Stimulated activated CD8-positive, alpha-beta memory T cell treated with anti-CD3 and anti-CD28 coated beads, Interleukin-4, amount 100 ng/mL, for 24 hours (primary cell): Measurements from ENCODE around the gene TADA2A.

Source experiments
- DNase-seq: peaks from one replicate; pipeline ENCODE4 v3.0.0-alpha.2; 2020; ENCODE audit warnings: low read depth

TADA2A gene, protein sequence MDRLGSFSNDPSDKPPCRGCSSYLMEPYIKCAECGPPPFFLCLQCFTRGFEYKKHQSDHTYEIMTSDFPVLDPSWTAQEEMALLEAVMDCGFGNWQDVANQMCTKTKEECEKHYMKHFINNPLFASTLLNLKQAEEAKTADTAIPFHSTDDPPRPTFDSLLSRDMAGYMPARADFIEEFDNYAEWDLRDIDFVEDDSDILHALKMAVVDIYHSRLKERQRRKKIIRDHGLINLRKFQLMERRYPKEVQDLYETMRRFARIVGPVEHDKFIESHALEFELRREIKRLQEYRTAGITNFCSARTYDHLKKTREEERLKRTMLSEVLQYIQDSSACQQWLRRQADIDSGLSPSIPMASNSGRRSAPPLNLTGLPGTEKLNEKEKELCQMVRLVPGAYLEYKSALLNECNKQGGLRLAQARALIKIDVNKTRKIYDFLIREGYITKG

DNA sequence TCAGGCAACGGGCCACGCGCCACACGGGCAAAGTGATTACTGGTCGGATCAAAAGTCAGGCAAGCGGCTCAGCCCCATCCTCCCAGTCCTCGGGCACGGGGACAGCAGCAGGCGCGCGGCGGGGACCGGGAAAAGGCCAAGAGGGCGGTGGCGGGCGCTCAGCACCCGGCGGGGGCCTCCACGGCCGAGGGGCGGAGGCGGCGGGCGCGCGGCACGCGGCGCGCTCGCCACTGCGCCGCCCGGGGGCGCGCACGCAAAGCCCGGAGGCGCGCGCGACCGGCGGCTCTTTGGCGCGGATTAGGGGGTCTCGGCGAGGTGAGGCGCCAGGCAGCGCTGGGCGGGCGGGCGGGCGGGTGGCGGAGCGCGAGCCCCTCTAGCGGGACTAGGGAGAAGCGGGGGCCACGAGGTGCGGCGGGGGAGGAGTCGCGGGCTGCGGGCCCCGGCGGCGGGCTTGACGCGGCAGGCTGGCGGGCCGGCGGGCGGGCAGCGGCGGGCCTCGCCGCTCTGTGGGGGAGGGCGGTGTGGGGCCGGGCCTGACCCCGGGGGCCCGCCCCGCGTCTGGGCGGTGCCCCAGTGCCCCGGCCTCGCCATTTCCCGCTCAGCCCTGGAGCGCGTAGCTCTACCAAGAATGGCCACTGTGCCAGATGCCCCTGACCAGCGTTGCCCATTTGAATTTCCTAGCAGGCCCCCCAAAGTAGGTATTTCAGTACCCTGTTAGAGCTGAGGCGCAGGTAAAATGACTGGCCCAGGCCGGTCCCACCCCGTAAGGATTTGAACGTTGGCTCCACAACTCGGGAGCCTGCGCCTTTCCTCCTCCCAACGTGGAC lies at the start of gene TADA2A, which contains the start of gene ACACA:
Gene TADA2A, plus strand, starts transcription at position 252 of the 827 bp plus-strand sequence. CDS start 4,480 bp downstream, outside the sequence.
Gene ACACA, minus strand, starts transcription at position 202 of the 827 bp plus-strand sequence. CDS start 537 bp downstream, outside the sequence.
- peak; percentile 70 for DNase-seq

DNA sequence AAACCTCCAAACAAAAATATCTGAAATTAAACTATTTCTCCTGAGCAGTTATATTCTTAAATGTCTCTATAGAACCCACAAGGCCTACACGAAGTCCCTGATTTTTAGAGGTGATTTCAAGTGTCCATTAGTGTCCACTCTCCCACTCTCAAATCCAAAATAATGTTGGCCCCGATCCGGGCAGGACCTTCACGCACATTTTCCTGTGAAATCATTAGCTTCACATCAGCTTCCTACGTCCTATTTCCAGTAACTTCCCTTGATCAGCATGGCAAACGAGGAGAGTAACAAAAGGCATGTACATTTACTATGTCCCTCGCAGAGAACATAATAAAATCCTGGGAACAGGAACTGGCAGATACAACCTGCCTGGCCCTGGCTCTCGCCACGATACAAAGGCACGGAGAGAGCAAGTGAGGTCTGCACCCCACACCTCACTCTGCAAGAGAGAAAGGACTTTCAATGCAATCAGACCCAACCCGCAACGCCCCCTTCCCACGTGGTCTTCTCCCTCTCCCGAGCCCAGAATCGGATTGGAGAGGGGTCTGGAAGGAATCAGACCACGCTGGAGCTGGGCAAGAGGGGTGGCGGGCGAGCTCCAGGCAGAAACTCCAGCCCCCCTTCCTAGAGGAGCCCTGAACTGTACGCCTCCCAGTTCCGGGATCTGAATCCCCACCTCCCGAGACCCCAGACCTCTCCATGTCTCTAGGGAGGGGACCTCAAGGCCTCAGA lies 48.4 kb upstream of the TADA2A start:
- DNase-seq: peak; percentile 25

DNA sequence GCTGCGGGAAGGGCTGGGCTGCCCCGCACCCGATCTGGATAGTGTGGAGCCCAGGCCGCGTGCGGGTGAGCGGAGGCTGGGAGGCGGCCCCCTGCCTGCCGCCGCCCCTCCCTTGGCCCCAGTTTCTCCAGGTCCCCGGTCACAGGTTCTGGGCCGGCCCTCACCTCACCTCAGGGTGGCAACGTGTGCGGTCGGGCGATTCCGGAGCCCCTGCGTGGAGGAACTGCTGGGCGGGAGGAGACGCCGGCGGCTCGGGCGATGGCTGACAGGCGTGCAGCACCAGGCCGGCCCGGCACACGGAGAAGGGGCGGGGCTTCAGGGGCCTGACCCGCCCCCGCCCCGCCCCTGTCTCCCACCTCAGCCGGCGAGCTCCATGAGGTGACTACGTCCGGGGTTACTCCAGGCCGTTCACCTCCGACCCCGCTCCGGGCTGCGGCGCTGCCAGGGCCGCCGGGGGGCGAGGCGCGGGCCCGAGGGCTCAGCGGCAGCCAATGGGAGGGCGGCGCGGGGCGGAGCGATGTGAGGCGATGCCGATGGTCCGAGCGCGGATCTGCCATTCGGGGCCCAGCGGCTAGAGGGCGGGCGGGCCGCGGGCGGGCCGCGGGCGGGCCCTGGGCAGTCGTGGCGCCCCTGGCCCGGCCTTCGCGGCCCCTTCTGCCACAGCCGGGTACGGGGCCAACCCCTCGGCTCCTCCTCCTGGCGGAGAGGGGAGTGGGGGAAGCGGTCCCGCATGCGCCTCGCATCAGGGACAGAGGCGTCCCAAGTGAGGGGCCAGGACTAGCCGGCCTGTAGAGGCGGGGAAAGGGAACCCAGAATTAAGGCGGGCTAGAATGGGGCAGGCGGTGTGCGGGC lies 47.6 kb upstream of the TADA2A start:
- DNase-seq: peak; percentile 88

DNA sequence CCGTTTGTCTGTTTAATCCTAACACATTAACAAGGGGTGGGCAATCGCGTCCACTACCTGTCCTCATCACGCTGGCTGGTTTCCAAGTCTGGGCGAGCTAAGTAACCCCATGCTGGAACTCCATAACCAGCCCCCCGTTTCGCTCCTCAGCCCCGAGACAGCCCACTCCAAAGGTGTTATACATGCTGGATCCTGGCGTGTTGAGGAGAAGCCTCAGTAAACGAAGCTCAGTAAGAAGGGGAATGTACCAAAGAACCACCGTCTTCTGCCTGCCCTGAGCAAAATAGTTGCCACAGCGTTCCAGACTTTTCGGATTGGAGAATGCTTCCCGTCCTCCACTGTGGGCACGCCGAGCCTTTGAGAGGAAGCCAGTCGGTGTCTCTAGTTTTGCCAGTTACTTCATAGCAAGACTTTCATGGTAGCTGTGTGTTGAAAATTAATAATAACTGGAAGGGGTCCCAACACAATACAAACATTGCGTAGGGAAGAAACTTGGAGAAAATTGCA lies 47.0 kb upstream of the TADA2A start:
- no peak for DNase-seq

DNA sequence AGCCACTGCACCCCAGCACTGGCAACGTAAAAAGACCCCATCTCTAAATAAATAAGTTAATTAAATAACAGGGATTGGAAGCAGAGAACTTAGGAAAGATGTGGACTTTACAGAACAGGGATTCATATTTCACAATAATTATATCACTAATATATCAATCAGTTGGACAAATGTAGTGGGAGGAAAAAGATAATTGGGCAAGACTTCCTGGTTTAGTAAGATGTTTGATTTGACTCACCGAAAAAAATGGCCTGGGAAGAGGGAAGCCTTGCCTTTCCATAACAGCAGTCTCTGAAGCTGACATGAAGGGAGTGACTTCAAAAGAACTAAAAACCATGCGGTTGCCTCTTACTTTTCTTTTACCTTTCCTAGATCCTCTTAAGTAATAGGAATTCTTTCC lies 46.1 kb upstream of the TADA2A start:
- DNase-seq: no peak

DNA sequence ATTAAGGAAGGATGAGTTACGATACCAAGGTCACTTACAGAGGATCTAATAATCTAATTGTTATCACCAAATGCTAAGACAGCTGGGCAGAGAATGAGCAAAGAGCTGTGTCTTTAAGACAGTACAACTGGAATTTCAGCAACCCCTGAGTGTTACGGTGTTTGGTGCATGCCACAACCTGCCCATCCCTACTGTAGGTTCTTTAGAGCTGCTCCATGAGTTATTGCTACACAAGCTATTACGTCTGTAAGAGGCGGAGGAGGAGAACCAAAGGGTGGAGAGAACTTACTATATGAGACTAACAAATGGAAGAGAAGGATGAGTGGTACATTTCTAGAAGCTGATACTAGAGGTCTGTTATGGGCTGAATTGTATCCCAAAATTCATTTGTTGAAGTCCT lies 45.1 kb upstream of the TADA2A start:
- no peak for DNase-seq

DNA sequence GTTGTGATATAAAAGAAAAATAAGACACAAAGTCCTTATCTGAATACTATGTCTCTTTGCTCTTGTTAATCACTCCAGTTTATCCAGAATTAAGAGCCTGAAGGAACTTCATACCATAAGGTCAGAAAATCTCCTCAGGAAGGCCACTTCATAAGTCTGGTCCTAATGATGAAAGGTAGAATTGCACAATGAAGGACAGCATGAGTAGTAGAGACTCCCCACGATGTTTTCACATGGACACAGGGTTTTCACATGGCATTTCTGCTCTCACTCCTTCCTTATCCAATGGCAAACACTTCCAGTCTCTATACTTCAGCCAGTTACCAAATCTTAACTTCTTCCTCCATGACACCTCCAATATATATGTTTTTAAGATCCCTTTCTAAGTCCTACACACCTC lies 41.1 kb upstream of the TADA2A start:
- DNase-seq: no peak

DNA sequence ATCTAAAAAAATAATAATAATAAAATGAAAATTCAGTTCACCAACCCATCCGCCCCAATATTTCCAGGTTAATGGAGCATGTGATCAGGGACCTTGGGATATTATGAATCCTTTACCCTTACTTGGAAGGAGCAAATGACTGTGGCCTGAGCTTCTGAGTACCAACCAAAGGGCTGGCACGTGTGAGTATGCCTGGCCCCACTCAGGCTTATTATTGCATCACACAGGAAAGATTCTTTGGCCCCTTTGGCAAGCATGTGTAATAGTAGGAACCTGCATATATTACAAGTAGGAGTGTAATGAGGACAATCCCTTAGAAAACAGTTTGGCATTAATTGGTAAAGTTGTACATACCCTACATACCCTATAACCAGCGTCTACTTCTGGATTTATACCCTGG lies 38.1 kb upstream of the TADA2A start:
- no peak for DNase-seq

DNA sequence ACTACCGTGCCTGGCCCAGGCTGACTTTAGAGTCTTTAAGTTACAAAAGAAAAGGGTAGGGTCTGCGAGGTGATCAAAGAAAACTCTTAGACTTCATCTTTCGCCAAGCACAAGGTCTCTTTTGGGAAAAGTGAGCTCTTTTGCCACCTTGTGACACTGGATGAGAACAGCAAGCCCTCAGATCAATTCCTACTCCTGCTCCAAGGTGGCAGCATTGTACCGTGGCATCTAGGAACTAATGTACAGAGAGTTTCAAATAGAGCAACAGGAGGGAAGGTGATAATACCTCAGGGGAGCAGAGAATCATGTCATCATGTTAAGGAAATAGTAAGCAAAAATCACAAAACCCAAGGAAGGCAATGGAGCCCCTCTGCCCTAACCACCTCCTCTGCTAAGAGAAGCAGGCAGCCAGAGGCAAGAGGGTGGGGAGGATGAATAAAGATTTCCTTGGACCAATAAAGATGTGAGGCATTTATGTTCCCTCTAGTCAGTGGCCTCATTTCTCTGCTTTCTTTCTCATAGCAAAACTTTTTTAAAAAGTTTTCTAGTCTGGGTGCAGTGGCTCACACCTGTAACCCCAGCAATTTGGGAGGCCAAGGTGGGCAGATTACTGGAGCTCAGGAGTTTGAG lies 33.0 kb upstream of the TADA2A start:
- peak; percentile 33 for DNase-seq

DNA sequence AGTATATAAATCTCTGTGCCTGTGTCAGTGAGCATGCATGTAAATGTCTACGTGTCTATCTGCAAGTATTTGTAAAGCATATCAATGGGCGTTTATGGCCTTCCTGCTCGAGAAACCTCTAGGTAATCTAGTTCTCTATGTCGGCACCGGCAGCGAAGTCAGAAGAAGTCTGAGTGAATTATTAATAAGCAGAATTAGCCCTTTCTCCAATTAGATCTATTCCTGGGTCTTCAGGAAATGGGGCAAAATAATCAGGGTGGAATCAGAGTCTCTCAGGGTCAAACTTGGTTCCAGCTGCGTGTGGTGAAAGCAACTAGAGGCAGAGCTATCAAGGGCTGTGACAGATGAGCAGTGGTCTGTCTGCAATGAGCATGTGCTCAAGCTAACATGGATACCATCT lies 31.0 kb upstream of the TADA2A start, which contains the start of gene C17orf78:
Gene C17orf78, plus strand, starts transcription at position 280 of the 400 bp plus-strand sequence. Its CDS starts 108 bp downstream, at position 388.
- DNase-seq: no peak

DNA sequence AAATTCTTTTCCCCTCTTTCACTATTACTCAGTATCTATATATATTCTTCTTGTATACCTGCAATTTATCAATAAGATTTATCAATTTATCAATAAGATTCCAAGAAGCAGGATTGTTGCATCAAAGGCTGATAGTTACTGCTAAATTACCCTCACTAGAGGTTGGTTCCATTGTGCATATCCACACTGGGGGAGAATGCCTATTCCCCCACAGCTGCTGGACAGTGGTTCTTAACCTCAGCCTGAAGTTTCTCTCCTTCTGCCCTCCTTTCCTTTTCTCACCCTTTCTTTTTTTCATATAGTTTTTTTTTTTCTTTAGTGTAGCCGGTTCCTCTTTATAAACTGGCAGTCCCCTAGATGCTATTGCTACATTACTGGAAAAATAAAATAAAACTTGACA lies 24.6 kb upstream of the TADA2A start:
- DNase-seq: no peak

DNA sequence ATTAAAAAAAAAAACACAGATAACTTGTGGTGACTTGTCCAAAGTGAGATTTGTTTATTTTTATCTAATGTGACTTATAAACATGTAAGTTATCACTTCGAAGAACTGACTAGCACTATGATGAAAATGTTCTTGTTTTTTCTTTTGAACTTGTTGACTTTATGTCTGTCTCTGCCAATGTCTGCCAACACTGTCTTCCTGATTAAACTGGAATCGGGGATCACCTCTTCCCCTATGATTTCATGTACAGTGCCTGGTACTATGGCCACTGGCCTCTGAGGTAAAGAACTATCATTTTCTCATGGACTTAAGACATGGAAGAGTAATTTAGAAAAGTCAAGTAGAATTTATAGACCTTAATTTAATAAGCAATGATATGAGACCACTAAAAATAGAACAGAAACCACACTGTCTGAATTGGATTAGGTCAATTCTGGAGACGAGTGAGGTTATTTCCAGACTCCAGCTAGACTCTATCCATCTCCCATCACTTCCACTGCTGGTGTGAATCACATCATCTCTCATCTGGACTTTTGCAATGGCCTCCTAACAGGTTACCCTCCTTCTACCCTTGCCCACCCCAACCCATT lies 22.0 kb upstream of the TADA2A start:
- DNase-seq: no peak

DNA sequence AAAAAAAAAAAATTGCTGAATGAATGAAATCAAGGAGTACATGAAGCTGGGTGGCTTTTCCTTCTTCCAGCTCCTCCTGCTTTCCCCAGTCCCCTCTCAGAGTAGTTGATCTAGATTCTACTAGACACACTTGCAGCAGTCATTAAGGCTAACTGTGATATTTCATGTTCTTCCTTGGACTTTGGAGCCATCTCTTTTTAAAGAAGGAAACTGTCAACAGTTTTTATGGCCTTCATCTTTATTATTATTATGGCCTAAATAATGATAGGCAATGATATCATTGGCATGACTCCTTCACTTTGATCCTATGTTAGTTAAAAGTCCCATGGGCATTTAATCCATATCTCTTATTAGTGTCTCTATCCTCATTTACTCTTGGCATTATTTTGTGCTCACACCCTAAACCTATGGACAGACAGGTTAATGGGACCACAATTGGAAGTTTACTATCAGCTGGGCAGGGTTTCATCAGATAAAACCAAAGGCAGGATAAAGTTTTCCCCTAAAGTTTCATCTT lies 21.2 kb upstream of the TADA2A start:
- DNase-seq: no peak

DNA sequence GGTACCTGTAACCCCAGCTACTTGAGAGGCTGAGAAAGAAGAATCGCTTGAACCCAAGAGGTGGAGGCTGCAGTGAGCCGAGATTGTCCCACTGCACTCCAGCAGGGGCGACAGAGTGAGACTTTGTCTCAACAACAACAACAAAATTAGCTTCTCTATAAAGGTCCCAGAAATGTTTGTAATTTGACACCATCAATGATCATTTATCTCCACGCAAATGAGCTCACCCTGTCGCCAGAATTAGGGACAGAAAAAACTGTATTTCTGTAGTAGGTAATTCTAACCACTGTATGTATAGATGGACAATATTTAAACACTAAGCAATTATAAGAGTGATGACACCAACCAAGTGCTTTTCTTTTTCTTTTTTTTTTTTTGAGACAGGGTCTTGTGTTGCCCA lies 20.2 kb upstream of the TADA2A start:
- DNase-seq: no peak

DNA sequence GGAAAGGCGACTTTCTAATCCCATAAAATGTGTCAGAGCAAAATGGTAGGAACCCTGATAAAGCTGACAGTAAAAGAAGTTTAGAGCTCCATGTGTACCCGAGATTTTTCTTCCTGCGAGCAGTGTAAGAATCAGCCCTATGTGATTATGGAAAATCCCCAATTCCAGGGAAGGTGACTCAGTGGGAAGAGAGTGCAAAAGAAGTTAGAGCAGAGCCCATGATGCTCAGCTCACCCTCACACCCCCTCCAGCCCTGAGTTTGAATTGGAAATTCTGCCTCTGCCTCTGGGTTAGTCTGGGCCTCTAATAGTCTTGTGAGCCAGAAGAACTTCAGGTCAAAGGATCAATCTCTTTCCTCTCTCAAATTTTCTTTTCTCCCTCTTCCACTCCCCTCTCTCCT lies 18.4 kb upstream of the TADA2A start:
- no peak for DNase-seq

DNA sequence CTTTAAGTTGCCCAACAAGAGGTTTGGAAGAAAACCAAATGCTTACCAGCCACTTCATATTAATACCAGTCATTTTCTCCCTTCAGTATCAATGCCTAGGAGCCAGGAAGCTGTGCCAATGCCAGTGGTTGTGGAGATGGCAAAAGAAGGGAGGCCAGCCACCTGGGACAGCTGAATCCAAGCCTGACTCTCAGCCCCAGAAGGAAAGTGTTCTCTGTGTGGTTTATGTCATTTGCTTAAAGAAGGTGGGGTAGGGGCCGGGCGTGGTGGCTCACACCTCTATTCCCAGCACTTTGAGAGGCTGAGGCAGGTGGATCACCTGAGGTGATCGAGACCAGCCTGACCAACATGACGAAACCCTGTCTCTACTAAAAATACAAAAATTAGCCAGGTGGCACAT lies 17.5 kb upstream of the TADA2A start:
- no peak for DNase-seq

DNA sequence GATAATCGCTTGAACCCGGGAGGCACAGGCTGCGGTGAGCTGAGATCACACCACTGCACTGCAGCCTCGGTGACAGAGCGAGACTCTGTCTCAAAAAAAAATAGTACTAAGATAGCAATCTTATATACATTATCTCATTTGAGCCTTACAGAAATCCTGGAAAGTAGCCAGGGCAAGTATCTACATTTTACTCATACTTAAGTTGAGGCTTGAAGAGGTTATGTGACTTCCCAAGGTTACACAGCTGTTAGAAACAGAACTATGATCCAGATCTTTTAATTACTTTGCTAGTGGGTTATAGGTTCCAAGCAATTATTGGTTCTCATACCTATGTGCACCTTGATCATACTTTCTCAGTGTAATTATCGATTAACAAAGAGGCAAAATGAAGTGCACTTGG lies 15.5 kb upstream of the TADA2A start:
- no peak for DNase-seq

DNA sequence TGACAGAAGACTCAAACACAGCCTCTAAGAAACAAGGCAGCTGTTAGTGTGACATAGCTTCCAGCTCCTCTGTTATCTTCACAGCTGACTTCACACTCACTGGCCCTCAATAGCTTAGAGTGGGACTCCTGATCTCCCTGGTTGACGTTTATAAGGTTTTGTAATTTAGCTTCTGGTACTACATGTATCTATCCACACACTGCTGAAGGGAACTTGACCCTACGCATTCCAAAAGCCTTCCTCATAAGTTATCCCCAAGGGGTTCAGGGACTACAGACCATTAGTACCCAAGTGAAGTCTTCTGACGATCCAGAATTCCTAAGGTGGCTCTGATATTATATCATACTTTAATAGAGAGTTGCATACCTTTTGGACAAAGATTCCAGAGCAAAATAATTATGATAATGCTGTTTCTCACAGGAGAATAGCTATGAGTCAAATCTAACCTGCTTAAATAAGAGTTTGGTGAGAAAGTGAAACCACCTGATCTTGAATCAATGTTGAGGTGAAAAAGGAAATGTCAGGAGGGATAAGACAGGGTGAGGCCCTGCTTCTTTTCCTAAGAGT lies 14.6 kb upstream of the TADA2A start:
- no peak for DNase-seq

DNA sequence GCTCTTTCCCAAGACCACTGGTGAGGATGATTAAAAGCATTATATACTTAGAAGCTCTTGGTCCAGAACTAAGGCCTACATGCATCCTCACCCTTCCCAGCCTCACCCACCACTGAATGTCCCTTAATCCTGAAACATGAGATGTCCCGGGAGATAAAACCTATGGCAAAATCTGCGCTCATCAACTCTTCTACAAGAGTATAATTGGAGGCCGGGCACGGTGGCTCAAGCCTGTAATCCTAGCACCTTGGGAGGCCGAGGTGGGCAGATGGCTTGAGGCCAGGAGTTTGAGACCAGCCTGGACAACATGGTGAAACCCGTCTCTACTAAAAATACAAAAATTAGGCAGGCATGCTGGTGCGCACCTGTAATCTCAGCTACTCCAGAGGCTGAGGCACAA lies 13.3 kb upstream of the TADA2A start:
- DNase-seq: no peak
